PC-3 (cell line): Measurements from ENCODE around the gene MTF2.

Source experiments
- CTCF ChIP-seq: fragments of 300-600 bp; sonication (generic); conservative IDR thresholded peaks from 2 replicates; pipeline ENCODE4 v1.5.1; 2017; ENCODE audit warnings: antibody characterized with exemption, low read depth, mild to moderate bottlenecking, low read length
- EZH2 ChIP-seq: fragments of 300-600 bp; sonication (generic); IDR thresholded peaks from one replicate; pipeline ENCODE4 v1.6.1; 2017; ENCODE audit warnings: antibody characterized with exemption, mild to moderate bottlenecking, low read length; ENCODE audit not compliant: unreplicated experiment

GRCh38 chr1:93083979-93084378 is 4.9 kb downstream of the MTF2 start:
- TF ChIP-seq CTCF (no peak), EZH2 (no peak)
